ENCODE results near the gene ARSB. TPM values are rescaled to one million over a fixed set of nuclear protein-coding genes. Genes with fewer than 3 reads are reported as not detected.
"Not testable (repeated sequence)": the region's sequence is repeated elsewhere in the genome, so short reads cannot be mapped to it uniquely, and the experiment has no call there.

ARSB gene
- total RNA-seq, 1 donor from 2014 or later: 21.4 TPM

- Mint-ChIP-seq H3K27ac (no peak overlapping the region), H3K4me3 (no peak overlapping the region), H3K36me3 (peaks cover 3% of the 10 kb centered on the region), H3K9me3 (no peaks in the 10 kb centered on the region), H3K4me1 (peaks cover 3% of the 10 kb centered on the region), H3K27me3 (ENCODE audit: low read depth) (no peaks in the 10 kb centered on the region)
- no peak for TF ChIP-seq CTCF (IDR thresholded peaks at IDR 0.05; ENCODE audit: unreplicated experiment)
- DNase-seq (ENCODE audit: low spot score in 2 of 2, unreplicated experiment in 2 of 2): no peak
Observed at GRCh38 chr5:78879516-78879915, 105.6 kb downstream of the ARSB start.

GRCh38 chr5:78866076-78866475, 119.0 kb downstream of the ARSB start:
- H3K27ac Mint-ChIP-seq; H3K27me3 Mint-ChIP-seq (ENCODE audit: low read depth); H3K4me1 Mint-ChIP-seq; DNase-seq (ENCODE audit: low spot score in 2 of 2, unreplicated experiment in 2 of 2); H3K4me3 Mint-ChIP-seq: not testable (repeated sequence)
- Mint-ChIP-seq H3K9me3 (peaks cover 38% of the 10 kb centered on the region), H3K36me3 (peaks cover 38% of the 10 kb centered on the region)

- no peaks in the 10 kb centered on the region for H3K4me1 Mint-ChIP-seq
- H3K27me3 Mint-ChIP-seq (ENCODE audit: low read depth): no peaks in the 10 kb centered on the region
- H3K4me3 Mint-ChIP-seq: no peak overlapping the region
- peaks cover 39% of the 10 kb centered on the region for H3K9me3 Mint-ChIP-seq
- no peak overlapping the region for H3K27ac Mint-ChIP-seq
- no peak for DNase-seq (ENCODE audit: low spot score in 2 of 2, unreplicated experiment in 2 of 2)
- H3K36me3 Mint-ChIP-seq: peaks cover 33% of the 10 kb centered on the region
- no peak for TF ChIP-seq CTCF (IDR thresholded peaks at IDR 0.05; ENCODE audit: unreplicated experiment)
Observed at GRCh38 chr5:78858364-78858763, 126.7 kb downstream of the ARSB start.

- DNase-seq (ENCODE audit: low spot score in 2 of 2, unreplicated experiment in 2 of 2): no peak
- H3K27me3 Mint-ChIP-seq (ENCODE audit: low read depth): no peaks in the 10 kb centered on the region
- no peak overlapping the region for H3K4me3 Mint-ChIP-seq
- H3K36me3 Mint-ChIP-seq: peaks cover 14% of the 10 kb centered on the region
- TF ChIP-seq CTCF (IDR thresholded peaks at IDR 0.05; ENCODE audit: unreplicated experiment): no peak
- H3K4me1 Mint-ChIP-seq: no peaks in the 10 kb centered on the region
- H3K27ac Mint-ChIP-seq: no peak overlapping the region
- peaks cover 24% of the 10 kb centered on the region for H3K9me3 Mint-ChIP-seq
Observed at GRCh38 chr5:78855026-78855425, 130.1 kb downstream of the ARSB start.

GRCh38 chr5:78851891-78852290, 133.2 kb downstream of the ARSB start:
- H3K9me3 Mint-ChIP-seq: peaks cover 31% of the 10 kb centered on the region

GRCh38 chr5:78845470-78845869, 139.6 kb downstream of the ARSB start:
- Mint-ChIP-seq H3K4me1 (peaks cover 5% of the 10 kb centered on the region), H3K4me3 (no peak overlapping the region), H3K27ac (no peak overlapping the region), H3K36me3 (peaks cover 17% of the 10 kb centered on the region), H3K27me3 (ENCODE audit: low read depth) (no peaks in the 10 kb centered on the region), H3K9me3 (peaks cover 40% of the 10 kb centered on the region)
- DNase-seq (ENCODE audit: low spot score in 2 of 2, unreplicated experiment in 2 of 2): no peak
- no peak for TF ChIP-seq CTCF (IDR thresholded peaks at IDR 0.05; ENCODE audit: unreplicated experiment)

More at GRCh38 chr5:78851891-78852290, 133.2 kb downstream of the ARSB start:
- H3K4me1 Mint-ChIP-seq; DNase-seq (ENCODE audit: low spot score in 2 of 2, unreplicated experiment in 2 of 2); H3K27ac Mint-ChIP-seq; H3K4me3 Mint-ChIP-seq; H3K27me3 Mint-ChIP-seq (ENCODE audit: low read depth): not testable (repeated sequence)
- peaks cover 18% of the 10 kb centered on the region for H3K36me3 Mint-ChIP-seq

GRCh38 chr5:78843436-78843835, 141.7 kb downstream of the ARSB start:
- no peak for DNase-seq (ENCODE audit: low spot score in 2 of 2, unreplicated experiment in 2 of 2)
- Mint-ChIP-seq H3K27me3 (ENCODE audit: low read depth) (no peaks in the 10 kb centered on the region), H3K9me3 (peaks cover 40% of the 10 kb centered on the region), H3K4me3 (no peak overlapping the region), H3K36me3 (peaks cover 17% of the 10 kb centered on the region), H3K4me1 (peaks cover 5% of the 10 kb centered on the region), H3K27ac (no peak overlapping the region)
- TF ChIP-seq CTCF (IDR thresholded peaks at IDR 0.05; ENCODE audit: unreplicated experiment): no peak
